Measurements from ENCODE around the gene PCYT1A.
"Not testable (repeated sequence)": the region's sequence is repeated elsewhere in the genome, so short reads cannot be mapped to it uniquely, and the experiment has no call there.

Gene PCYT1A

GRCh38 chr3:196214783-196215441 lies 72.6 kb downstream of the PCYT1A start:
- no peak for DNase-seq (ENCODE audit: low read depth)

- no peak for DNase-seq (ENCODE audit: low read depth)
Measured at GRCh38 chr3:196210673-196211556, 76.6 kb downstream of the PCYT1A start, which contains the start of gene ZDHHC19. Gene ZDHHC19 (minus strand): TSS chr3:196211400. CDS start chr3:196211315, 85 bp downstream.

GRCh38 chr3:196209944-196210672 lies 77.4 kb downstream of the PCYT1A start:
- DNase-seq (ENCODE audit: low read depth), result not testable (repeated sequence)

- DNase-seq (ENCODE audit: low read depth), result no peak
Measured at GRCh38 chr3:196208942-196209695, 78.4 kb downstream of the PCYT1A start.

GRCh38 chr3:196207833-196208607 lies 79.5 kb downstream of the PCYT1A start:
- peak; percentile 41 for DNase-seq (ENCODE audit: low read depth)

- DNase-seq (ENCODE audit: low read depth), result no peak
Measured at GRCh38 chr3:196207159-196207832, 80.2 kb downstream of the PCYT1A start.

GRCh38 chr3:196205442-196206205 lies 81.9 kb downstream of the PCYT1A start:
- DNase-seq (ENCODE audit: low read depth), result not testable (repeated sequence)

GRCh38 chr3:196203846-196204245 lies 83.7 kb downstream of the PCYT1A start:
- no peak for DNase-seq (ENCODE audit: low read depth)

- DNase-seq (ENCODE audit: low read depth), result no peak
Measured at GRCh38 chr3:196202516-196202970, 85.0 kb downstream of the PCYT1A start.

- DNase-seq (ENCODE audit: low read depth), result no peak
Measured at GRCh38 chr3:196198771-196199753, 88.5 kb downstream of the PCYT1A start.

GRCh38 chr3:196198081-196198675 lies 89.3 kb downstream of the PCYT1A start:
- DNase-seq (ENCODE audit: low read depth), result no peak

GRCh38 chr3:196197524-196197923 lies 90.0 kb downstream of the PCYT1A start:
- no peak for DNase-seq (ENCODE audit: low read depth)

GRCh38 chr3:196195664-196196265 lies 91.8 kb downstream of the PCYT1A start:
- DNase-seq (ENCODE audit: low read depth), result no peak

- no peak for DNase-seq (ENCODE audit: low read depth)
Measured at GRCh38 chr3:196194542-196194915, 93.0 kb downstream of the PCYT1A start.

- no peak for DNase-seq (ENCODE audit: low read depth)
Measured at GRCh38 chr3:196193736-196194541, 93.6 kb downstream of the PCYT1A start.

- DNase-seq (ENCODE audit: low read depth), result no peak
Measured at GRCh38 chr3:196193133-196193735, 94.3 kb downstream of the PCYT1A start.

Measured in stimulated activated CD8-positive, alpha-beta memory T cell treated with anti-CD3 and anti-CD28 coated beads, Interleukin-12 subunit alpha, Interleukin-12 subunit beta, amount 100 ng/mL, for 1 hour (primary cell).